ENCODE results near the gene KLHDC7B.

DNA sequence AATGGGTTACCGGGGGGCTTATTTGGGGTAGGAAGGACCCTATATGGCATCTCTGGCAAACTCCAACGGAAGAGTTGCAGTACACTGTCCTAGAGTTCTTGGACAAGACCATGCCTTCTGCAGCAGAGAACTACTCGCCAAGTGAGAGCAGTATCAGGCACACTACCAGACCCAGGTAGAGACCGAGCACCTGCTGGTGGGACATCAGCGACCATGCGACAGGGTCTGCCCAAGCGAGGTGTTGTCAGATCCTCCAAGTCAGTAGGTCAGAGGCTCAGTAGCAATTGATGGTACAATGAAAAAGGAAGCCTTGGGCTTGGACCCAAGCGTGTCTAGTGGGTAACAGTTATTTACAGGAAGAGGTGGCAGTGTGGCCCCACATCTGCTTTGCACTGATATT, 40.1 kb downstream of the KLHDC7B start:
- TF ChIP-seq CTCF (IDR thresholded peaks at IDR 0.05) (no peak), EP300 (IDR thresholded peaks at IDR 0.05) (no peak)

All from upper lobe of left lung (tissue), 4 donors.